DMS53 treated with DMSO at 0.1 percent for 48 hours (cell line): ENCODE measurements around the gene GPC2.

ENCODE experiments used
- DNase-seq: peaks from one replicate; lab custom pipeline; 2025; ENCODE audit not compliant: unreplicated experiment; lab: John Stamatoyannopoulos, UW

GPC2 gene

GRCh38 chr7:100171087-100171681 lies 6.0 kb downstream of the GPC2 start:
- no peak for DNase-seq

GRCh38 chr7:100170101-100170897 lies 6.9 kb downstream of the GPC2 start:
- no peak for DNase-seq

GRCh38 chr7:100169147-100169850 lies 7.9 kb downstream of the GPC2 start:
- no peak for DNase-seq

- no peak for DNase-seq
Measured at GRCh38 chr7:100167912-100168323, 9.3 kb downstream of the GPC2 start.

GRCh38 chr7:100166970-100167911 lies 9.9 kb downstream of the GPC2 start:
- DNase-seq = no peak

- no peak for DNase-seq
Measured at GRCh38 chr7:100166317-100166940, 10.8 kb downstream of the GPC2 start.

GRCh38 chr7:100163871-100164270 lies 13.3 kb downstream of the GPC2 start:
- no peak for DNase-seq

- DNase-seq = no peak
Measured at GRCh38 chr7:100163006-100163531, 14.1 kb downstream of the GPC2 start.

- no peak for DNase-seq
Measured at GRCh38 chr7:100160067-100160466, 17.1 kb downstream of the GPC2 start.

GRCh38 chr7:100159099-100159623 lies 18.0 kb downstream of the GPC2 start:
- DNase-seq = no peak

- DNase-seq = peak; percentile 82
Measured at GRCh38 chr7:100158229-100159098, 18.7 kb downstream of the GPC2 start, which contains the start of gene TRAPPC14. TSS of gene TRAPPC14 (minus strand) at chr7:100158723. CDS start at chr7:100158499, 224 bp downstream.

GRCh38 chr7:100157334-100158228 lies 19.6 kb downstream of the GPC2 start:
- peak; percentile 93 for DNase-seq

- DNase-seq = no peak
Measured at GRCh38 chr7:100157069-100157333, 20.2 kb downstream of the GPC2 start.

- DNase-seq = no peak
Measured at GRCh38 chr7:100156331-100157068, 20.7 kb downstream of the GPC2 start.

- no peak for DNase-seq
Measured at GRCh38 chr7:100155553-100156317, 21.4 kb downstream of the GPC2 start.

- DNase-seq = no peak
Measured at GRCh38 chr7:100154651-100155491, 22.3 kb downstream of the GPC2 start.
